Glomerular visceral epithelial cell (primary cell): Measurements from ENCODE around the gene NPAT.
"Not testable (repeated sequence)": the region's sequence is repeated elsewhere in the genome, so short reads cannot be mapped to it uniquely, and the experiment has no call there.

Source experiments
- DNase-seq: peaks from one replicate; pipeline ENCODE4 v3.0.0-alpha.2; 2016; ENCODE audit errors: extremely low spot score

Gene NPAT

DNA sequence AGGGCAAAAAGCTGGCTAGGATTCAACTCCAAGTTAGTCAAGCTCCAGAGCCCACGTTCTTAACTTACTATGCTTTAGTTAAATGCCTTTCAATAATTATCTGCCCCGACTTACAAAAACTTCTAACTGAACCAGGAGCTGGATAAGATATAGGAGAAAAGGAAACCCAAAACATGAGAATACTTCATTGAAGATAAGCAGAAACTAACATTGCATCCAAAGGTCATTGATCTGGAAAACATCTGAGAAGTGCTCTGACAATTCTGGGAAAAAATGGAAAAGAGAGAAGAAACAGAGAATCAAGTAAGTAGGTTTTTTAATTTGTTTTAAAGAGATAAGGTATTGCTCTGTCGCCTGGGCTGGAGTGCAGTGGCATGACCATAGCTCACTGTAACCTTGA, 73.9 kb downstream of the NPAT start:
- DNase-seq: no peak

DNA sequence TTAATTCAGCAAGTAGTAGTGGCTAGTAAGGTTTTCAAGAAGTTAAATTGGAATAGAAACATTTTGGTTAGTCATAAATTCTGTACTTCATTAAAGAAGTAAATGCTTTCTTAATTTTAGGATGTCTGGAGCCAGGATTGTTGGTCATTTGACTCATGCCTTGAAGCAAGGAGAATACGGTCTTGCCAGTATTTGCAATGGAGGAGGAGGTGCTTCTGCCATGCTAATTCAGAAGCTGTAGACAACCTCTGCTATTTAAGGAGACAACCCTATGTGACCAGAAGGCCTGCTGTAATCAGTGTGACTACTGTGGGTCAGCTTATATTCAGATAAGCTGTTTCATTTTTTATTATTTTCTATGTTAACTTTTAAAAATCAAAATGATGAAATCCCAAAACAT, 75.3 kb downstream of the NPAT start:
- DNase-seq: no peak

DNA sequence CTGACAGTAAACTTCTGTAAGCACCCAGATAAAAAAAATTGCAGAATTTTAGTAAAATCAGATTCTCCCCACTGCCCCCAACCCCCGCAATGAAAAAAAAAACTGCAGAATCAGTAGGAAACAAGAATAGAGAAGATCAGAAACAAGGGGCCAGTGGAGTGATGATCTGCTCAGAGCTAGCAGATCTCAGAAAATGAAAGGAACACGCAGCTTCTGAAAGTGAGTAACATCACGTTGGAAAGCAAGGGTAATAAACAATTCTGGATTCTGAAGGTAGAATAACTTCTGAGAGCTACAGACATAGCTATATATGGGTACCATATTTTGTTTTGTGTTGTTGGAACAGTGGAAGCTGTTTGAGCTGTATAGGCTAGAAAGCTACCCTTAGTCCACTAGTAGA, 77.8 kb downstream of the NPAT start:
- DNase-seq: no peak

DNA sequence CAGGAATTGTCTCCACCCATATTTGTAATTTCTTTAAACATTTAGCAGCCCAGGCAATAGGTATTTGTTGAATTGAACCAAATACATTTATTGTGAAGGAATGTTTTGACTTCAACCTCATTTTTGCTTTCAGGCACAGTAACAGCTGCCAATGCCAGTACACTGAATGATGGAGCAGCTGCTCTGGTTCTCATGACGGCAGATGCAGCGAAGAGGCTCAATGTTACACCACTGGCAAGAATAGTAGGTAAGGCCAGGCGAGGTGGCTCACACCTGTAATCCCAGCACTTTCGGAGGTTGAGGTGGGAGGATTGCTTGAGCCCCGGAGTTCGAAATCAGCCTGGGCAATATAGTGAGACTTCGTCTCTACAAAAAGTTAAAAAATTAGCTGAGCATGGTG, 80.1 kb downstream of the NPAT start:
- DNase-seq: no peak

GRCh38 chr11:108137212-108137611, 85.2 kb downstream of the NPAT start:
- no peak for DNase-seq

GRCh38 chr11:108135845-108136544, 86.4 kb downstream of the NPAT start:
- no peak for DNase-seq

DNA sequence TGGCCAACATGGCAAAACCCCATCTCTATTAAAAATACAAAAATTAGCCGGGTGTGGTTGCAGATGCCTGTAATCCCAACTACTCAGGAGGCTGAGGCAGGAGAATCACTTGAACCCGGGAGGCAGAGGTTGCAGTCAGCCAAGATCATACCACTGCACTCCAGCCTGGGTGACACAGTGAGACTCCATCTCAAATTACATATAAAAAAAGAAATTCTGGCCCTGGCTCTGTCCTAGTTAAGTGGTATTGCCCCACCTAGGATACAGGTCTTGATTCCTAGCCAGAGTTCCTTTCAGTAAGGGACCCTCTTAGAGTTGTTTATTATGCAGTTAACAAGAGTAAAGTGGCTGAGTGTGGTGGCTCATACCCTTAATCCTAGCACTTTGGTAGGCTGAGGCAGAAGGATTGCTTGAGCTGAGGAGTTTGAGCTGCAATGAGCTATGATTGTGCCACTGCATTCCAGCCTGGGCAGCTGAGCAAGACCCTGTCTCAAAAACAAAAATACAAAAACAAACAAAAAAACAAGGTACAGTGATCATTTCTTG, 89.4 kb downstream of the NPAT start:
- not testable (repeated sequence) for DNase-seq

GRCh38 chr11:108131993-108132392, 90.4 kb downstream of the NPAT start:
- no peak for DNase-seq

GRCh38 chr11:108128772-108129171, 93.7 kb downstream of the NPAT start:
- no peak for DNase-seq

GRCh38 chr11:108125096-108125495, 97.3 kb downstream of the NPAT start:
- no peak for DNase-seq

DNA sequence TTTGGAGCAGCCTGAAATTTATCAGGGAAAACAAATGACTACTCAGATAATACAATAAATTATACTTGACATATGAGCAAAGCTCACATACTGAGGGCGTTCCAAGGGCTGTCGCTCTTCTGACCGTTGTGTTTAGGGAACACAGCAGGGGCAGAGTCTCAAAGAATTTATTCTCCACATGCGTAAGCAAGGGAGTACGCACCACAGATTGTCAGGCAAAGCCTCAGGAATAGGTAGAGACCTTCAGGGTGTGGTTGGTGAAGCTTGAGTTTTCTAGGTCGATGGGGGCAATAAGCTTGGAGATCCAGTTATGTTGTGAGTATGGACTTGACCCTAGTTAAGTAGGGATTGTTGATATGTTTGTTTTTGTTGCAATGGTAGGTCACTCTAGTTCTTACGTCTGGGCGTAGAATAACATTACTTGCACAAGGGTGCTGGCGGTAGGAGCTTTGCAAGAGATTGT, 100.2 kb downstream of the NPAT start:
- no peak for DNase-seq

DNA sequence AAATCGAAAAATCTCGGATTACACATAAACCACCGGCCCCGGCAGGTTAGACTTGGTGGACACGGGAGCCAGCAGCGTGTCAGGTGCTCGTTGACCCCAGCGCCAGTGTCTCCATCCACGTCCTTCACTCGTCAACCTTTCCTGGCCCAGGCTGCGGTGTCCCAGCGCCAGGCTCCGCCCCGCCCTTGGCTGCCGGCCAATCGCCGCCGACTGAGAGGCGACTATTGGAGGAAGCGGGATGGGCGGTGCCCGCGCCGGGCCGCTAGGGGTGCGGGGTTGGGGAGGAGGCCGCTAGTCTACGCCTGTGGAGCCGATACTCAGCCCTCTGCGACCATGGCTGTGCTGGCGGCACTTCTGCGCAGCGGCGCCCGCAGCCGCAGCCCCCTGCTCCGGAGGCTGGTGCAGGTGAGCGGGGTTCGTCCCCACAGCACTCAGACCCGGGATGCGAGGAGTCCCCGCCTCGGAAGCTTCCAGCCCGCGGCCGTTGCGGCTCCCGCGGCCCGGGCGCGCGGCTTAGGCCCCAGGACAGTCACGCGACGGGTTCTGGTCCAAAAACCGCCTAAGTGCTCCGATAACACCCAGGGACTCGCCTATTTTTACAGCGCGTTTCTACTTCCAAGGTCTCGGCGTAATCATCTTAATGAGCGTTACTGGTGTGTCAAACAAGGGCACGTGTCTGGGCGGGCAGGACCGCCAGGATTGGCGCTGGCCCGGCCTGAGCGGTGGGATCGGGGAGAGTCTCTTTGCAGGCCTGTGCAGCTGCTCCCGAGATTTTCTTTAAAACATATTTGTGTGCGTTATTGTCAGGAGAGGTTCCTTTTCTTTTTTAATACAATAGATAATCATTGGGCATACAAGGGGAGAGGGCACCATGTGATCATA, 100.9 kb downstream of the NPAT start, which contains the start of gene ACAT1:
TSS of gene ACAT1 (plus strand) at position 294 of the 882 bp plus-strand sequence. CDS start at position 334, 40 bp downstream.
- DNase-seq: peak; percentile 93

DNA sequence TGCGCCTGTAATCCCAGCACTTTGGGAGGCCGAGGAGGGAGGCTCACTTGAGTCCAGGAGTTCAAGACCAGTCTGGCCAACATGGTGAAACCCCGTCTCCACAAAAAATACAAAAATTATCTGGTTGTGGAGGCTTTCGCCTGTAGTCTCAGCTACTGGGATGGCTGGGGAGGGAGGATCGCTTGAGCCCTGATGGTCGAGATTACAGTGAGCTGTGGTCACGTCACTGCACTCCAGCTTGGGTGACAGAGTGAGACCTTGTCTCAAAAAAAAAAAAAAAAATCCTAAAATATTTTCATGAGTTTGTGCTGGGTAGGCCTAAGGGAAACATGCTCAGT, 101.5 kb downstream of the NPAT start:
- not testable (repeated sequence) for DNase-seq

DNA sequence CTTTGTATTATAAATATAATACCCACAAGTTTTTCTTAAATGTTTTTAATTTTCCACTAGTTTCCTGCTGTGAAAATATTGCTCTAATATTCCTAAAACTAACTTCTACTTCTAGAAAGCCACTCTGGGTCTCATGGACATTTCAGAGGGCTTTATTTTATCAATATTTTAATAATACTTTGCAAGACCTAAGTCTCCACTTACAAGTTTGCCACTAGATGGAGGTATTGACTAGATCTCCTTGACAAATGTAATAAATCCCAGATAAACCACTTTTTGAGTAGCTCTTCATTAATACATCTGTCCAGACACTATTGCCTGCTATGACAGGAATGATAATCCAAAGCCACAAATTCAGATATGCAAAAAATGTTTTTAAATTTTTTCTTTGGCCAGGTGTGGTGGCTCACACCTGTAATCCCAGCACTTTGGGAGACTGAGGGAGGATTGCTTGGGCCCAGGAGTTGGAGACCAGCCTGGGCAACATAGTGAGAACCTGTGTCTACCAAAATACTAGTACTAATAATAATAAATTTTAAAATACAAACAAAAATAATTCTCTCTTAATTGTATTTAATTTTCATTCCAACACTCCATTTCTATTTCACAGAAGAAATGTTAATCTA, 104.6 kb downstream of the NPAT start:
- DNase-seq: peak; percentile 42

- DNase-seq: peak; percentile 94
Measured at GRCh38 chr11:108115500-108116140, 106.8 kb downstream of the NPAT start.

- no peak for DNase-seq
Measured at GRCh38 chr11:108112057-108112456, 110.4 kb downstream of the NPAT start.

- DNase-seq: no peak
Measured at GRCh38 chr11:108111126-108111525, 111.3 kb downstream of the NPAT start.
